Activated naive CD8-positive, alpha-beta T cell treated with anti-CD3 and anti-CD28 coated beads, Interleukin-2, amount 10 ng/mL, durations not matched to agents 7 days and 5 days (primary cell): ENCODE measurements around the gene CYP2S1. TPM values are rescaled to one million over a fixed set of nuclear protein-coding genes. Genes with fewer than 3 reads are reported as not detected.
"Not testable (repeated sequence)": the region's sequence is repeated elsewhere in the genome, so short reads cannot be mapped to it uniquely, and the experiment has no call there.

Experiments
- ATAC-seq: fragments of 150-1000 bp; cut with Tn5 transposase; one replicate; pipeline ENCODE4 v1.10.0; 2021; ENCODE audit warnings: low read depth, moderate library complexity
- POLR2A ChIA-PET: fragments of 350-600 bp; sonication (Branson Sonifier 250); formaldehyde crosslinking; loops from one replicate; lab custom pipeline; 2021; ENCODE audit warnings: antibody characterized with exemption; lab: Charles Lee
- DNase-seq: peaks from one replicate; pipeline ENCODE4 v3.0.0; 2021
- H3K27ac Mint-ChIP-seq: one replicate; pipeline ENCODE4 v1.8.0; 2022; ENCODE audit warnings: mild to moderate bottlenecking, mixed read lengths
- H3K27me3 Mint-ChIP-seq: one replicate; pipeline ENCODE4 v1.8.0; 2022; ENCODE audit warnings: mild to moderate bottlenecking, moderate library complexity, mixed read lengths
- H3K36me3 Mint-ChIP-seq: one replicate; pipeline ENCODE4 v1.8.0; 2021; ENCODE audit warnings: mild to moderate bottlenecking, mixed read lengths
- H3K4me1 Mint-ChIP-seq: one replicate; pipeline ENCODE4 v1.8.0; 2021; ENCODE audit warnings: mixed read lengths
- H3K4me3 Mint-ChIP-seq: one replicate; pipeline ENCODE4 v1.8.0; 2022; ENCODE audit warnings: mild to moderate bottlenecking, moderate library complexity, mixed read lengths
- H3K9me3 Mint-ChIP-seq: one replicate; pipeline ENCODE4 v1.8.0; 2021; ENCODE audit warnings: mixed read lengths
- total RNA-seq, 2 experiments: library from RNA; stranded (reverse); gene quantifications; one replicate each; pipeline ENCODE4 v1.2.3, GENCODE V29; 2021

CYP2S1 gene
- total RNA-seq, 2 experiments from 2014 or later, result 1.1 to 1.2 TPM

DNA sequence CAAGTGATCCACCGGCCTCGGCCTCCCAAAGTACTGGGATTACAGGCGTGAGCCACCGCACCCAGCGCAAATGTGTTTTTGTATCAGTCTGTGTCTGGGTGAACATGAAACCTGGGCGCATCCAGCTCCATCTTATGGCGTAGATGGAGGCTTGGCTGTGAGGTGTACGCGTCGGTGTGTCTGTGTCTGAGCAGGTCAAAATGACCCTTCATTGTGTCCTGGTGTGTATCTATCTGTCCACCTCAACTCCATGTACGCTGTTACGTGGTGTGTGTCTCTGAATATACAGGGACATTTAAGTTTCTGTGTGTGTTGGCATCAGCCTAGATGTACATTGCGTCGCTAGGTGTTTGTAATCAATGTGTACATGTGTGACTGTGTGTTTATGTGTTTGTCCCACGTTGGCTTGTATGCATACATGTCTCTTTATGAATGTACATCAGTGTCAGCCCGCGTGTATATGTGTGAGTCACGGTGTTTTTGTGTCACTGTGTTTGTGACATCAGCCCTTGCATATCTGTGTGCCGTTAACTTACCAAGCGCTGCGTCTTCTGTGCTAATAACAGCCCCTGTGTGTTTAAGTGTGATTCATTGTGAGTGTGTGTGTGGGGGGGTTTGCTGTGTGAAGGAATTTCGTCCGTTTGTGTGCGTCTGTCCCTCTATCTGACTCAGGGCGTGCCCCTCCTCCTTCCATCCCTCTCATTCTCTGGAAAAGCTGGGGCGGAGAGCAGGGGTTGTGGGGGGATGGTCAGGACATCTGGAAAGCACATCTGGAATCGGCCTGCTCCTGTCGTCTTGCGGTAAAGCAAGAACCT lies 32.4 kb downstream of the CYP2S1 start:
- peak overlapping the region; percentile 44 for H3K27ac Mint-ChIP-seq
- no peaks in the 10 kb centered on the region for H3K36me3 Mint-ChIP-seq
- peak overlapping the region; percentile 74 for H3K4me3 Mint-ChIP-seq
- POLR2A ChIA-PET, result interaction anchor here (1.2 to 1.5 kb wide), 2 partner anchors 38 to 123 kb away, joined by 3 to 12 read pairs; partner anchors contain the start of gene HNRNPUL1
- ATAC-seq, result no peak
- H3K27me3 Mint-ChIP-seq, result peaks cover 25% of the 10 kb centered on the region
- no peak for DNase-seq
- H3K4me1 Mint-ChIP-seq, result peaks cover 17% of the 10 kb centered on the region
- H3K9me3 Mint-ChIP-seq, result no peaks in the 10 kb centered on the region

- POLR2A ChIA-PET, result interaction anchor here (0.8 to 1.5 kb wide), 3 partner anchors 22 to 123 kb away, joined by 3 to 12 read pairs (median 3); partner anchors contain the start of gene HNRNPUL1
- peaks cover 17% of the 10 kb centered on the region for H3K4me1 Mint-ChIP-seq
- DNase-seq (peak; percentile 60), ATAC-seq (peak; percentile 62)
- H3K36me3 Mint-ChIP-seq, result no peaks in the 10 kb centered on the region
- peak overlapping the region; percentile 84 for H3K27ac Mint-ChIP-seq
- H3K4me3 Mint-ChIP-seq, result peak overlapping the region; percentile 90
- H3K27me3 Mint-ChIP-seq, result peaks cover 19% of the 10 kb centered on the region
- H3K9me3 Mint-ChIP-seq, result no peaks in the 10 kb centered on the region
Observed at GRCh38 chr19:41226053-41226873, 33.2 kb downstream of the CYP2S1 start.

- peaks cover 19% of the 10 kb centered on the region for H3K27me3 Mint-ChIP-seq
- H3K36me3 Mint-ChIP-seq, result no peaks in the 10 kb centered on the region
- POLR2A ChIA-PET, result interaction anchor here (0.8 to 1.5 kb wide), 3 partner anchors 22 to 122 kb away, joined by 3 to 12 read pairs (median 3); partner anchors contain the start of gene HNRNPUL1
- H3K4me3 Mint-ChIP-seq, result peak overlapping the region; percentile 90
- H3K27ac Mint-ChIP-seq, result peak overlapping the region; percentile 84
- ATAC-seq (no peak), DNase-seq (no peak)
- peaks cover 17% of the 10 kb centered on the region for H3K4me1 Mint-ChIP-seq
- no peaks in the 10 kb centered on the region for H3K9me3 Mint-ChIP-seq
Observed at GRCh38 chr19:41226874-41227390, 33.9 kb downstream of the CYP2S1 start.

DNA sequence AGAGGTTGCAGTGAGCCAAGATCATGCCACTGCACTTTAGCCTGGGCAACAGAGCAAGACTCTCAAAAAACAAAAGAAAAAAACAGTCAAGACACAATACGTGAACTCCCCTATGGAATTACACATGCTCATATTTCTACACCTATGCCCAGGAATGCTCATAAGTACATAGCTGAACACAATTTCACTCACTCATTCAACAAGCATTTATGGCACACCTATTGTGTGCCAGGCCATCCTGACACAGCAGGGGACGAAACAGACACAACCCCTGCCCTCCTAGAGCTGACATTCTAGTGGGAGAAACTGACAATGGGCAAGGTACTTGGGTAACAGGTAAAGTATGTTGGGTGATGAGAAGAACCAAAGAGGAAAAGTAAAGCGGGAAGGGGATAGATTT lies 35.5 kb downstream of the CYP2S1 start:
- POLR2A ChIA-PET, result interaction anchor here (1.0 kb wide), 1 partner anchor 34 kb away, joined by 4 read pairs; no protein-coding TSS in a partner anchor
- H3K27ac Mint-ChIP-seq, result no peak overlapping the region

DNA sequence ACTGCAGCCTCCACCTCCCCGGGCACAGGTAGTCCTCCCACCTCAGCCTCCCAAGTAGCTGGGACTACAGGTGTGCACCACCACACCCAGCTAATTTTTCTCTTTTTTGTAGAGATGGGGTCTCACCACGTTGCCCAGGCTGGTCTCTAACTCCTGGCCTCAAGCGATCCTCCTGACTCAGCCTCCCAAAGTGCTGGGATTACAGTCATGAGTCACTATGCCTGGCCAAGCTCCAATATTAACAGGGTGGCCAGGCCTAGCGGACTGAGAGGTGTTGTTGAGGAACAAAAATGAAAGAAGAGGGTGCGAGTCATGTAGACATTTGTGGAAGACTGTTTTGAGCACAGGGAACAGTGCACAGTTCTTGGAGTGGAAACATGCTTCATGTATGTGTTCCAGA lies 36.3 kb downstream of the CYP2S1 start:
- peaks cover 15% of the 10 kb centered on the region for H3K4me1 Mint-ChIP-seq
- not testable (repeated sequence) for DNase-seq, H3K27me3 Mint-ChIP-seq, H3K36me3 Mint-ChIP-seq, ATAC-seq, H3K9me3 Mint-ChIP-seq, H3K4me3 Mint-ChIP-seq, H3K27ac Mint-ChIP-seq
- POLR2A ChIA-PET, result interaction anchor here (1.0 kb wide), 1 partner anchor 33 kb away, joined by 4 read pairs; no protein-coding TSS in a partner anchor

More for the DNA sequence above, 35.5 kb downstream of the CYP2S1 start:
- Mint-ChIP-seq H3K27me3 (peaks cover 10% of the 10 kb centered on the region), H3K4me3 (no peak overlapping the region), H3K36me3 (no peaks in the 10 kb centered on the region), H3K9me3 (no peaks in the 10 kb centered on the region), H3K4me1 (peaks cover 17% of the 10 kb centered on the region)
- DNase-seq (no peak), ATAC-seq (no peak)

DNA sequence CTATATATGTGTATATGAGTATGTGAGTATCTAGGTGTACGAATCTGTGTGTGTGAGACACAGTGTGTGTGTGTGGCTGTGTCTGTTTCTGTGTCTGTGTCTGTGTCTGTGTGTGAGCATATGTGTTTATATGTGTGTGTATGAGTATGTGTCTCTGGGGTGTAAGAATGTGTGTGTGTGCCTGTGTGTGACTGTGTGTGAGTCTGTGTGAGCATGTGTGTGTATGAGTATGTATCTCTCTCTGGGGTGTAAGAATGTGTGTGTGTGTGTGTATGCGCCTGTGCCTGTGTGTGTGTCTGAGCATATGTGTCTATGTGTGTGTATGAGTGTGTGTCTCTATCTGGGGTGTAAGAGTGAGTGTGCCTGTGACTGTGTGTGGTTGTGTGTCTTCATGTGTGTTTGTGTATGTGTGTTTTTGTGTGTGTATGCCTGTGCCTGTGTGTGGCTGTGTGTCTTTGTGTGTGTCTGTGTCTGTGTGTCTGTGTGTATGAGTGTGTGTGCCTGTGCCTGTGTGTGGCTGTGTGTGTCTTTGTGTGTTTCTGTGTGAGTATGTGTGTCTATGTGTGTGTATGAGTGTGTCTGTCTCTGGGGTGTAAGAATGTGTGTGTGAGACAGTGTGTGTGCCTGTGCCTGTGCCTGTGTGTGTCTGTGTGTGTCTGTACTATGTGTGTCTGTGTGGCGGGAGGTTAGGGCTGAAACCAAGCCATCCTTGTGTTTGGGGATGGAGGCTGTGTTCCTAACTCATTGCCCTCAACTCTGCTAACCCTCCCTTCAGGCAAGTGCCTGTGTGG lies 37.2 kb downstream of the CYP2S1 start:
- Mint-ChIP-seq H3K9me3 (no peaks in the 10 kb centered on the region), H3K27me3 (peaks cover 5% of the 10 kb centered on the region), H3K4me1 (peaks cover 15% of the 10 kb centered on the region), H3K36me3 (no peaks in the 10 kb centered on the region), H3K4me3 (no peak overlapping the region), H3K27ac (no peak overlapping the region)
- no peak for DNase-seq
- POLR2A ChIA-PET, result interaction anchor here (0.9 kb wide), 1 partner anchor 73 kb away, joined by 3 read pairs; no protein-coding TSS in a partner anchor
- no peak for ATAC-seq

- no peak overlapping the region for H3K27ac Mint-ChIP-seq
- H3K4me3 Mint-ChIP-seq, result no peak overlapping the region
- H3K27me3 Mint-ChIP-seq, result no peaks in the 10 kb centered on the region
- POLR2A ChIA-PET, result no interaction called here
- ATAC-seq, result no peak
- peaks cover 2% of the 10 kb centered on the region for H3K4me1 Mint-ChIP-seq
- H3K9me3 Mint-ChIP-seq, result no peaks in the 10 kb centered on the region
- no peak for DNase-seq
- H3K36me3 Mint-ChIP-seq, result no peaks in the 10 kb centered on the region
Observed at GRCh38 chr19:41232686-41233085, 39.7 kb downstream of the CYP2S1 start.

- Mint-ChIP-seq H3K4me1 (no peaks in the 10 kb centered on the region), H3K27me3 (no peaks in the 10 kb centered on the region), H3K9me3 (no peaks in the 10 kb centered on the region), H3K27ac (no peak overlapping the region), H3K36me3 (no peaks in the 10 kb centered on the region), H3K4me3 (no peak overlapping the region)
- POLR2A ChIA-PET, result no interaction called here
- DNase-seq (no peak), ATAC-seq (no peak)
Observed at GRCh38 chr19:41233748-41234240, 40.8 kb downstream of the CYP2S1 start.

GRCh38 chr19:41234512-41235168 lies 41.6 kb downstream of the CYP2S1 start:
- Mint-ChIP-seq H3K27ac (no peak overlapping the region), H3K9me3 (no peaks in the 10 kb centered on the region), H3K27me3 (no peaks in the 10 kb centered on the region), H3K36me3 (no peaks in the 10 kb centered on the region), H3K4me3 (no peak overlapping the region), H3K4me1 (no peaks in the 10 kb centered on the region)
- DNase-seq, result no peak
- no peak for ATAC-seq
- POLR2A ChIA-PET, result no interaction called here

- H3K4me3 Mint-ChIP-seq, result no peak overlapping the region
- H3K4me1 Mint-ChIP-seq, result no peaks in the 10 kb centered on the region
- no peaks in the 10 kb centered on the region for H3K27me3 Mint-ChIP-seq
- ATAC-seq (no peak), DNase-seq (no peak)
- H3K27ac Mint-ChIP-seq, result no peak overlapping the region
- H3K9me3 Mint-ChIP-seq, result no peaks in the 10 kb centered on the region
- H3K36me3 Mint-ChIP-seq, result no peaks in the 10 kb centered on the region
- POLR2A ChIA-PET, result no interaction called here
Observed at GRCh38 chr19:41235480-41235879, 42.5 kb downstream of the CYP2S1 start.

DNA sequence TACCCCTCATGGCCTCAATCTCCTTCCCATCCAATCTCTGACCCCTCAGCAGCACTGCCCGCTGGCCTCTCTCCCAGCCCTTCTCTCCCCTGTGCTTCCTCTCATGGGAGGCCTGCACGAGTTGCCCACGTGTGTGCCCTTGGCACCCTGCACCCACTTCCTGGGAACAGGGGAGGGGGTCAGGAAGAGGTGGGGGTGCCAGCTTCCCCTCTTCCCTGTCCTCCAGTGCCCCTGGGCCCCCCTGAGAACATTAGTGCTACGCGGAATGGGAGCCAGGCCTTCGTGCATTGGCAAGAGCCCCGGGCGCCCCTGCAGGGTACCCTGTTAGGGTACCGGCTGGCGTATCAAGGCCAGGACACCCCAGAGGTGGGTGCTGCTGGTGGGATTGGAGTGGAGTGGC lies 45.2 kb downstream of the CYP2S1 start:
- no peaks in the 10 kb centered on the region for H3K4me1 Mint-ChIP-seq
- POLR2A ChIA-PET, result no interaction called here
- DNase-seq, result no peak
- no peak overlapping the region for H3K27ac Mint-ChIP-seq
- H3K9me3 Mint-ChIP-seq, result no peaks in the 10 kb centered on the region
- no peak for ATAC-seq
- no peaks in the 10 kb centered on the region for H3K36me3 Mint-ChIP-seq
- H3K4me3 Mint-ChIP-seq, result no peak overlapping the region
- H3K27me3 Mint-ChIP-seq, result no peaks in the 10 kb centered on the region

DNA sequence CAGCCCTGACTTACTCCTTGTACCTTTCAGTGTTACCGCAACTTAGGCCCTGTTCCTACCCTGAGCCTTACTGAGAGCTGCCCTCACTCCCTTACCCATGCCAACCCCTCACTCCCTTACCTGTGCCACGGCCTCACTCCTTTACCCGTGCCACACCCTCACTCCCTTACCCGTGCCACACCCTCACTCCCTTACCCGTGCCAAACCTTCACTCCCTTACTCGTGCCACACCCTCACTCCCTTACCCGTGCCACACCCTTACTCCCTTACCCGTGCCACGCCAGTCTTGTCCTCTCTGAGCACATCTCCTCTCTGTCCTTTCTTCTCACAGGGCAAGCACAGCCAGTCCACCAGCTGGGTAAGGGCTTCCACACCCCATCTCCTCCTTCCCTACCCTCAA lies 46.3 kb downstream of the CYP2S1 start:
- Mint-ChIP-seq H3K4me3 (no peak overlapping the region), H3K36me3 (no peaks in the 10 kb centered on the region), H3K9me3 (no peaks in the 10 kb centered on the region), H3K4me1 (no peaks in the 10 kb centered on the region), H3K27ac (no peak overlapping the region), H3K27me3 (no peaks in the 10 kb centered on the region)
- POLR2A ChIA-PET, result no interaction called here
- no peak for ATAC-seq
- DNase-seq, result no peak
